GM13977 (cell line): ENCODE measurements around the gene FOLR2.
A peak's percentile ranks its signal among the peaks of the same experiment; 100 is the strongest.

Experiments
- DNase-seq: peaks from one replicate; pipeline ENCODE4 v3.0.0; 2012; ENCODE audit warnings: low spot score
- in situ Hi-C: fragments of 300-500 bp; cut with MboI; formaldehyde crosslinking; loops from one replicate; pipeline ENCODE4 v1.12.0; 2022; ENCODE audit warnings: low sequenced_read_pairs, low pct_unique_long_range_greater_than_20kb, mixed read lengths, inconsistent platforms; ENCODE audit not compliant: unreplicated experiment
- TF ChIP-seq, protein P1 (sequence below): IDR thresholded peaks from 2 replicates; pipeline ENCODE4 v1.5.1; 2012; ENCODE audit warnings: mild to moderate bottlenecking, control low read depth; ENCODE audit not compliant: insufficient read depth; ENCODE audit errors: extremely low read depth, missing control alignments

The FOLR2 gene

GRCh38 chr11:72217841-72218240 lies 1.2 kb downstream of the FOLR2 start:
- DNase-seq: no peak
- in situ Hi-C loops: no loop called here
- TF ChIP-seq, protein P1, sequence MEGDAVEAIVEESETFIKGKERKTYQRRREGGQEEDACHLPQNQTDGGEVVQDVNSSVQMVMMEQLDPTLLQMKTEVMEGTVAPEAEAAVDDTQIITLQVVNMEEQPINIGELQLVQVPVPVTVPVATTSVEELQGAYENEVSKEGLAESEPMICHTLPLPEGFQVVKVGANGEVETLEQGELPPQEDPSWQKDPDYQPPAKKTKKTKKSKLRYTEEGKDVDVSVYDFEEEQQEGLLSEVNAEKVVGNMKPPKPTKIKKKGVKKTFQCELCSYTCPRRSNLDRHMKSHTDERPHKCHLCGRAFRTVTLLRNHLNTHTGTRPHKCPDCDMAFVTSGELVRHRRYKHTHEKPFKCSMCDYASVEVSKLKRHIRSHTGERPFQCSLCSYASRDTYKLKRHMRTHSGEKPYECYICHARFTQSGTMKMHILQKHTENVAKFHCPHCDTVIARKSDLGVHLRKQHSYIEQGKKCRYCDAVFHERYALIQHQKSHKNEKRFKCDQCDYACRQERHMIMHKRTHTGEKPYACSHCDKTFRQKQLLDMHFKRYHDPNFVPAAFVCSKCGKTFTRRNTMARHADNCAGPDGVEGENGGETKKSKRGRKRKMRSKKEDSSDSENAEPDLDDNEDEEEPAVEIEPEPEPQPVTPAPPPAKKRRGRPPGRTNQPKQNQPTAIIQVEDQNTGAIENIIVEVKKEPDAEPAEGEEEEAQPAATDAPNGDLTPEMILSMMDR: no peak

DNA sequence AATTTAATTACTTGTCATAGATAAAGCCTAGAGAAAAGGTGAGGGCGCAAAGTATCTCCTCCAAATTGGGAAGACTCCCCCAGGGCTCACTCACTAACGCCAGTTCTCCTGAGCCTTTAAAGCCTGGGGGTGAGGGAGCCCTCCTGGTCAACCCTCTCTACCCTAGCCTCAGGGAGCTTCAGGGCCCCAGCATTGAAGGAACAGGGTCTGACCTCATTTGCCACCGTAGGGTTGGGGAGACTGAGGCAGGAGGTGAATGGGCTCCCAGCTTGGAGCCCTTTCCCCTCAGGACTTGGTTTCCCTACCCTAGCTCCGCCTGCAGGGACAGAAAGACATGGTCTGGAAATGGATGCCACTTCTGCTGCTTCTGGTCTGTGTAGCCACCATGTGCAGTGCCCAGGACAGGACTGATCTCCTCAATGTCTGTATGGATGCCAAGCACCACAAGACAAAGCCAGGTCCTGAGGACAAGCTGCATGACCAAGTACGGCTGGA lies 1.7 kb downstream of the FOLR2 start:
- in situ Hi-C loops: no loop called here
- TF ChIP-seq, protein P1: no peak
- no peak for DNase-seq

DNA sequence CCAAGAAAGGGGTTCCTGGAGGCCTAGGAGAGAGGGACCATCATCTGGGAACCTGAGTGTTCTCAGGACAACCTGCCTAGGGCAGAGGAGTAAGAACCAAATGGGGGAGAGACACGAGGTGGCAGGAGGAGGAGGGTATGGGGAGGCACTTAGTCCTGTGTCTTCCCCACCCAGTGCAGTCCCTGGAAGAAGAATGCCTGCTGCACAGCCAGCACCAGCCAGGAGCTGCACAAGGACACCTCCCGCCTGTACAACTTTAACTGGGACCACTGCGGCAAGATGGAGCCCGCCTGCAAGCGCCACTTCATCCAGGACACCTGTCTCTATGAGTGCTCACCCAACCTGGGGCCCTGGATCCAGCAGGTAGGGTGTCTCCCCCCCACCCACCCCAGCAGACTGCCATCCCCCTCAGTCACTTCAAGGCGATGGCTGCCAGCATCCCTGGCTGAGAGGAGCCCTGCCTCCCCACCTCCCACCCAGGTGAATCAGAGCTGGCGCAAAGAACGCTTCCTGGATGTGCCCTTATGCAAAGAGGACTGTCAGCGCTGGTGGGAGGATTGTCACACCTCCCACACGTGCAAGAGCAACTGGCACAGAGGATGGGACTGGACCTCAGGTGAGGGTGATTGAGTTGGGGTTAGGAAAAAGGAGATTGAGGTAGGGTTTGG lies 4.2 kb downstream of the FOLR2 start:
- DNase-seq: no peak
- in situ Hi-C loops: no loop called here
- TF ChIP-seq, protein P1: no peak

DNA sequence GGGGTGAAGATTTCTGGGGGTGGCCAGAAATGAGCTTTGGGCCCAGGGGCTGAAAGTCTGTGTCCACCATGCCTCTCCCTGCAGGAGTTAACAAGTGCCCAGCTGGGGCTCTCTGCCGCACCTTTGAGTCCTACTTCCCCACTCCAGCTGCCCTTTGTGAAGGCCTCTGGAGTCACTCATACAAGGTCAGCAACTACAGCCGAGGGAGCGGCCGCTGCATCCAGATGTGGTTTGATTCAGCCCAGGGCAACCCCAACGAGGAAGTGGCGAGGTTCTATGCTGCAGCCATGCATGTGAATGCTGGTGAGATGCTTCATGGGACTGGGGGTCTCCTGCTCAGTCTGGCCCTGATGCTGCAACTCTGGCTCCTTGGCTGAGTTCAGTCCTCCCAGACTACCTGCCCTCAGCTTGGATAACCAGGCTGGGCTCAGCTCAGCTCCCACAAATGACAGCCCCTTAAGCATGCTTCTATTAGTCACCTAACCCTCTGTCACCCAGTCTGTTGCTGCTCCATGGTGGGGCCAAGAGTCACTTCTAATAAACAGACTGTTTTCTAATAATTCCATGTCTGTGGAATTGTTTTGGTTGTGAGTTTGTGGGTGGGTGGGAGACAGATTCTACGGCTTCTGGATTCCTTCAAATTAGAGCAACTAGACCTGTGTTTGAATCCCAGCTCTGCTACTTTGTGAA lies 4.9 kb downstream of the FOLR2 start:
- in situ Hi-C loops: no loop called here
- TF ChIP-seq, protein P1: no peak
- peak; percentile 7 for DNase-seq

GRCh38 chr11:72222106-72222891 lies 5.7 kb downstream of the FOLR2 start:
- in situ Hi-C loops: no loop called here
- DNase-seq: peak; percentile 5
- TF ChIP-seq, protein P1: no peak

- TF ChIP-seq, protein P1: peak; percentile 45
- peak; percentile 92 for DNase-seq
- in situ Hi-C loops: no loop called here
These were observed 6.5 kb downstream of the FOLR2 start for GRCh38 chr11:72222907-72223614.
